ENCODE measurements around the gene ATP9A.

The ATP9A gene

DNA sequence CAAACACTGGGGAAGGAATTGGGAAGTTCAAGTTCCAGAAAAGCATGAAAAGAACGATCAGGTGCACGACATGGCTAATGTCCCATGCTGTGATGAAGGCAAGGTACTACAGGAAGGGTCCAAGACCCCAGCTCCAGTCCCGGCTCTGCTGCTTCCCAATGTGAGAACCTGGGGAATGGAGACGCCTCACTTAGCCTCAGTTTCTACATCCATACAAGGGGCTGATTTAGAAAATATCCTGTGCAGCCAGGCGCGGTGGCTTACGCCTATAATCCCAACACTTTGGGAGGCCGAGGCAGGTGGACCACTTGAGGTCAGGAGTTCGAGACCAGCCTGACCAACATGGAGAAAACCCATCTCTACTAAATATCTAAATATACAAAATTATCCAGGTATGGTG is 144.9 kb downstream of the ATP9A start:
- no peak for DNase-seq

DNA sequence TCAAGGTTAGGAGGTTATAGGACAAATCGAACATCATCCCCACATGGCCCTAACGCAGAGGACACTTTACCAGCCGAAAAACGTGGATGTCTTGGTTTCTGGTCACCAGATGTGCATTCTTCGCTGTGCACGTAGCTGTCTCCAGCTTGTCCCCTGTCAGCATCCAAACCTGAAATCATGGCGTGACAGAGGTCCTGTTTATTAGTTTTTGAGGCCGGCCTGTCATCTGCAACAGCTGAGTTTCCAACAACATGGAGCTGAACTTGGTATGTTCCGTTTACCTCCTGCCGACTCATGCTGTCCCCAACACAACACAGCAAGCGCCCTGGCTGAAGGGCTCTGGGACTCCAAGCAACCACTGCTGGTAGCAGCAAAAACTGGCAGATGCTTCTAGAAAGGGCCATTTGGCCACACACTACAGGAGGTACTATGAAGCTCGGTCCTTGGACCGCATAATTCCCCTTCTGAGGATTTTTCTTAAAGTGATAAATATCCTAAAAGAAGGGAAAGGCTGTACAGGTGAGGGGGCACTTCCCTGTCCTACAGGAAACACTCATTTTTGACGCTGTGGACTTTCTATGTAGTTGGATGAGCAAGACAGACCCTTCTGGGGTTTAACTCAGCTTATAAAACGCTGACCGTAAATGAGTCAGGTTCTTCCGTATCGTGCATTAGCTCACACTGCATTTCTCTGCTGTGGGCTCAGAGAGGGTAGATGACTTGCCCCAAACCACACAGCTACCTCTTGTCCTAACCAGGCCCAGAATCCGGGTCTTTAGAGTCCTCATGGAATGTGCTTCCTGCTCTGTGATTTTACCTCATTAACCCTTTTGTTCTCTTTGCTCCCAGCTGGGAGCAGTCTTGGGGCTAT is 146.0 kb downstream of the ATP9A start:
- DNase-seq = no peak

DNA sequence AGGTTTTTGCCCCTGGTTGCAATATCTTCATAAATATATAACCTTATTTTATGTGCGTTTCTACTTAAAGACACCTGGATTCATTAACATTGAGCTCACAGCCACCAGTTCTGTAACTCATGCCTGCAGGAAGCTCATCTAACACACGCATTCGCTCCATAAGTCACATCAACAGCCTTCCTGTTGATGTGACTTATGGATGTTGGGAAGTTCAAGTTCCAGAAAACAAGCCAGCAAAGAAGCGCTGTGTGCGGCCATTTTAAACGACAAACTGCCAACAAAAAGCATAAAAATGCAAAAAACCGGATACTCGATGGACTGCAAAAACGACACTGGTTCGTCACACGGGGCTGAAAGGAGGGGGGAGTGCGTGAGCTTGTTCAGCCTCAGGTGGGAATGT is 147.8 kb downstream of the ATP9A start:
- DNase-seq = no peak

DNA sequence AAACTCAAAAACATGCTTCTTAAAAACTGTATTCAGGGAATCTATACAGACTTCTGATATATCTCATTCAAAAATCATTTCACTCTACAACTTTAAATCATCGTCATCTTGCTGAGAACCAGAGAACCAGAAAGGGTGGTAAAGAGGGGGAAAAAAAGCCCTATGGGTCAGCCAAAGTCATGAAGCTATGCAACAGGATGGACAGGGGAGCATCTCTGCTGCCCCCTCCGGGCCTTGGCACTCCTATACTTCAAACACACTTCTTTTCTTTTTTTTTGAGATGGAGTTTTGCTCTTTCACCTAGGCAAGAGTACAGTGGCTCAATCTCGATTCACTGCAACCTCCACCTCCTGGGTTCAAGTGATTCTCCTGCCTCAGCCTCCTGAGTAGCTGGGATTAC is 152.1 kb downstream of the ATP9A start:
- DNase-seq = no peak

DNA sequence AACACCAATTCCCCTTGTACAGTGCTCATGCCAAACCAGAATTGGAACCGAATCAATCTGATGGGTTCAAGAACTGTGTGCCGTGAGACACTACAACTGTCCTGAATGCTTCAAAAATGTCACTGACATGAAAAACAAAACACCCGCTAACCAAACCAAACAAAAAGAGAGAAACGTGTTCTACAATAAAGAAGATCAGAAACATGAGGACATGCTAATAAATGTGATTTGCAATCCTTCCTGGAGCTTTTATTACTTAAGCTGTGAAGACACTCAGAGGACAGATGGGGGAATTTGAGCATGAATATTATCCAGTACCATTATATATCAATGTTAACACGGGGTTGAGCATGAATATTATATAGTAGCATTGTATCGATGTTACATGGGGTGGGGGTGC is 153.5 kb downstream of the ATP9A start:
- DNase-seq = no peak

DNA sequence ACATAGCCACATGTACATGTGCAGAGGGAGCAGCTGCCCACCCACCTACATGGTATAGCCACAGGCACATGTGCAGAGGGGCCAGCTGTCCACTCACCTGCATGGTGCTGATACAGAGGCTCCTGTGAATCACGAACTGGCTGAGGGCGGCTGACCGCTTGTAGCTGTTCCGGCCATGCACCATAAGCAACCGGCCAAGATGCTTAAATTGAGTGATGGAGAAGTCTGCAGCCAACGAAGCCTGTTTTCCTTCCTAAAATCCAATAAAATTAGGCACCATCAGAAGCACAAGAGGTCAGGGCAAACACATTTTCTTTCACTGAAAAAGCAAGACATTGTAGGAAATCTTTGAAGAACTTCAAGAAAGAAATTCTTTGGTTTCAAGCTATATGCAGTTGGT is 154.6 kb downstream of the ATP9A start:
- DNase-seq = no peak

DNA sequence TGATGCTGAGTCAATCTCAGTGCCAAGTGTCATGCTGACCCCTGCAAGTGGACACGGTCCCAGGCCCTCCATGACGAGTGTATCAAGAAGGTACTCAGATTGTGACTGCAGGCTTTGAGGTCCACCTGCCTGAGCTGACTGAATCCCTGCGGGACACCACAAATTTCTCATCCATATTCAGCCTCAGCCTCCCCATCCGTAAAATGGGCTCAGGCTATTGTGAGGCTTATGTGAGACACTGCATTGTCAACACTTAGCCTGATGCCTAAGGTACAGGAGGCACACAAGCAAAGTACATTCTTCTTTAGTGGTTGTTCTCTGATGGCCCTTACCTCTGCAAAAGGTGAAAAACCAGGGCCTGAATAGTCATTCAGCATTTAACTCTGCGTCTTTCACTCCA is 155.3 kb downstream of the ATP9A start:
- no peak for DNase-seq

DNA sequence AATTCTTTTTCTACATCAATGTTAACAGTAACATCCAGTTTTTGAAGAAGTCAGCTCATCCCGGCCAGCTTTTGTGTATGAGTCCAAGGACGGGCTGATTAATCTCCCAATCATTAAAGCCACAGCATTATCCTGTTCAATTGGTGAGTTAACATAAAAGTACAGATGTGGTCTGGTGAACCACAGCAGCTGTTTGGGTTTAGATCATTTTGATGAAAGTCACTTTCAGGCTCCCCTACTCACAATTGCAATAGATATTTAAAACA is 156.6 kb downstream of the ATP9A start:
- no peak for DNase-seq

DNA sequence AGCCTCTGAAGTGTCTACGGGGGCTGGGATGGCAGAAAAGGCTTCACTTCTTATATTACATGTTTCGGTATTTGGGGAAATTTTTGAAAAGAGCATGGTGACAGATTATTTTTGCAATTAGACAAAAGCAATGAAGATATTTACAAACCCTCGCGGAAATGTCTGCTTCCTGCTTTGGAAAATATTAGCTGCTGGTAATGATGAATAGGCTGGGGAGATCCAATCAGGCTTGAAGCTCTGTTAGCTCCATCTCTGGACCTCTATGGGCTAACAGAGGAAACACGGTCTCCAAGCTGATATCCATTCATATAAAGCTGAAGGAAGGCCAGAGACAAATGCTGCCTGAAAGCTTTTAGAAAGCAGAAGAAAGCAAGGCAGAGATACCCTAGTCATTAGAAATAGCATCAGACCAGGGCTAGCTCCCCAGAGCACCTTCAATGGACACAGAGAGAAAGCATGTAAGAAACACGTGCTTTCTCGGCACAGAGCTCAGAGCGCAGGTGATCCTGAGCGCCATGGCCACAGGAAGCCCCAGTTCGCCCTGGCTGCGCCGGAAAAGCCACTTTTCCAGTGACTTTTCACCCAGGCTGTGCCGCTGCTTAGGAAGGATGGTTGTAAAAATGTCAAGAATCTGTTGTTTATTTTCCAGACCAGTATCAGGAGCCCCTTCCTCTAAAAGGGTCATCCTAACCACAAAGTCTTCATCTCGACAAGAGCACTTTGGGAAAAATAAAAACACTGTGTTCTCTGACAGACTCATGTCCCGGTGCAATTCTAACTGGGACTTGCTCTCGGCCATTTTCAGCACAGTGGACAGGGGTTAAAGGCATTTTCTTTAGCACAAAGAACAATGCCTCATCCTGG is 157.2 kb downstream of the ATP9A start:
- DNase-seq = no peak

DNA sequence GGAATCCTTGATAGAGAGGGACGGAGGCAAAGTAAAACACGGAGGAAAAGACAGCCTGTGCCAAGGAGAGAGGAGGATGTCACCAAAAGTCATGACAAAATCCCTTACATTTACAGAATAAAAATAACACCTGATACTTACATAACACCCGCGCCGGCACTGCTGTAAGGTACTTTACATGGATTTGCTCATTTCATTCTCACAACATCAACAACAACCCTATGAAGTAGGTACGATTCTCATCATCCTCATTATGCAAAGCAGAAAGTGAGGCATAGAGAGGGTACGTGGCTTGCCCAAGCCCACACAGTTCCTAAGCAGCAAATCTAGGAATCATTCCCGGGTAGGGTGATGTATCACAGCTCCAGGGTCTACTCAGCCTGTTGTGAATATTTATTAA is 158.1 kb downstream of the ATP9A start:
- no peak for DNase-seq

DNA sequence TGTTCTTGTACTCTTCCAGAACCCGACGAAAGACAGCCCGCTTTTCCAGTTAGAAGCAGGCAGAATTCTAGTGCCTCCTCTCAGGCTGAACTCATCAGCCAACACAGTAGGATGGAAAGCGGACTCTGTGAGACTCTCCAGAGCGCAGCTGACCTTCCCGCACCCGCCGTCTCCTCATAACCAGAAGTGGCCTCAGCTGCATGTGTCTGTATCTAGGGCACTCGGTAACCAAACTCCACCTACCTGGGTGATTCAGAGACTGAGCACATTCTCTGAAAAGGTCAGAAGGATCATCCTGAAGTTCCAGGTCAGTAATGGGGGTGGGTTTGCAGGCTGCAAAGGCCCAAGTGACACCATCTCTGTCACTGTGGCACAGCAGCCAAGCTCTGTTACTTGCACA is 158.9 kb downstream of the ATP9A start:
- DNase-seq = no peak

DNA sequence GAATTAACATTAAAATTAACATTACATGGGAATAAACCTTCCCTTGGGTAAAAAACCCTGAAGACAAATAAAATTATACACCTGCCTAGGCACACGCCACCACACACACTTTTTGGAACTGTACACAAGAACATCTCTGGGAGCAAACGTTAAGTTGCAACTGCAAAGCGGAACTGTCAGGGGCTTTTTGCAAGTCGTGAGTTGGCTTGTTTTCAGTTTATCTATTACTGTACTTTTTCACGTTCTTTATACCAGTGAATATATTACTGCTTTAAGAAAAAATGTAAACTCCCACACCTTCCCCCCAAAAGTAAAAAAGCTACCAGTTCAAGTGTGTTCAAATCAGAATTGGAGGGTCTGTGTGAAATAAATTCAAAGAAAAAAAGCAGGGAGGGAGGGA is 160.1 kb downstream of the ATP9A start:
- DNase-seq = no peak

DNA sequence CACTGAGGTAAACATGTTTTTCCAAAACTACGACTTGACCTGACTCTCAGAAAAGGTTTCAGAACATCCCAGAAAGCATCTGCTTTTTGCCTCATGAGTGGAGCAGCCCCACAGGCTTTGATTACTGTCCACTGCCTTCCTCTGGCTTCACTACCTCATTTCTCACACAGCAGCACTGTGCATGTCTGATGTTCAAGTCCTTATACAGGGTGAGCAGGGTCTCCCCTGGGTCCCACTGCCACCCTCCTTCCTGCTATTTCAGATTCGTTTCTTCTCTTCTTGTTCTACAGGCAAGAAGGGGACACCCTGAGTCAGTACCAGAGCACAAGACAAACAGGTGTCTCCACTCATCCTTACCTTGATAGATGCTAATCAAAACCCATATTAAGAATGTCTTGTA is 161.0 kb downstream of the ATP9A start:
- DNase-seq = no peak

DNA sequence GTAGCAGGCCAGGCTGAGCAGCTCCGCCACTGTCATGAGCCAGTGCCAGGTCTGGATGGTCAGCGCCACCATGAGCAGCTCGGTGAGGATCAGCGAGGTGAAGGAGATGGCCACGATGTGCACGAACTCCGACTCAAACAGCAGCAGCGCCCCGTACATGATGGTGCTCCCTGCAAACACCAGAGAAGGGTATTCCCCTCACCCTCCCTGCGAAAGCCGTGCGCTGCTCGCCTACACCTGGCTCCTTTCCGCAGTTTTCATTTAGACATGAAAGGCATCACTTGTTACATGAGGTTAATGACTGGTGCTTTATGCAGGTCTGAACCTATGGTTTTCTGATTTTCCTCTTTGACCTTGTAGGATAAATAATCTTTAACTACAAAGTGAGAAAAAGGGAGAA is 163.3 kb downstream of the ATP9A start:
- DNase-seq = no peak

DNA sequence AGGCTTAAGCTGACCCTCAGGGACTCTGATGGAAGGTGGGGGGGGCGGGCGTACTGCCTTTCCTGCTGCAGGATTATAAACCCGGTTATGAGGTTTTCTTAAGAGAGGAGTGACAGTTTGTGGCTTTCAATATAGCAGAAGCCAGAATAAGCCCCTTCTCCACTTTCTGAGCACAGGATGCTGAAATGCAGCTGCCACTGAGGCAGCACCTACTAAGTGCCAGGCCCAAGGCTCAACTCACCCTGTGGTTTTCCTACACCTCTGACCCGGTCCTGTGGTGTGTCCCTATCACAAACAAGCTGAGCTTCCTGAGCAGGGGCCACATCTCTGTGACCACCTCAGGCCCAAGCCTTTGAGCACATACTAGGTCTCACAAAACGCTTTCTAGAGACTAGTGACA is 166.1 kb downstream of the ATP9A start:
- DNase-seq = no peak

DNA sequence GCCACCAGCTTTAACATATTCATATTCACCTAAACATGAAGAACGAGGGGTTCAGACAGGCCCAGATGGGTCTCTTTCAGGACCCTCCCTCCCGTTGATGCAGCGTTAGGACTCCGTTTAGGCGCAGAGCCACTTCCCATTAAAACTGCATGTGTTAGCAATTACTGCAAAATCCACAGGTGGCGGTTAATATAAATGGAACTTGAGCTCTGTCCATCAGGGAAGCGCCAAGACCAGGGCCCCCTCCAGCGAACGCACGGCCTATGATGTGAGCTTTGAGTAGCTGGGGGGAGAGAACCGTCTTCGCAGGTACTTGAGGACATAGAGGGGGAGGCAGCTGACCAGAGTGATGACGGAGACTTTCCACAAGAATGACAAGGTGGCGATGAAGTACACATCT is 167.2 kb downstream of the ATP9A start:
- DNase-seq = no peak

DNA sequence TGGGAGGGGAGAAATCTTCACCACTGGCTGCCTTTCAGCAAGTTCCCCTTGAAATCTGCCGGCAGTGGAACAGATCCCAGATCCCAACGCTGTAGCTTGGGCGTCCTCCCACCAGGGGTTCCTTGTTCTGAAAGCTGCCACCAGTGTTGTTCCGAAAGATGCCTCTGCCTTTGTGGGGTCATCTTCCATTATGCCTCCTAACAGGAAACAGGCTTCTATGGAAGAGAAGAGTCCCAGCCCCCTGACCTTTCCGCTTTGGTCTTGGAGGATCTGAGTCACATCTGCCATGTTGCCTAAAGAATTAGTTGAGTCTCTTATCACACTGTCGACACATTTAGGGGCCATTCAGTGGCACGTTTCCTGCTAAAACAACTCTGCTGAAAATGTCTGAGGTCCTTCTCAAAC is 168.2 kb downstream of the ATP9A start:
- no peak for DNase-seq

DNA sequence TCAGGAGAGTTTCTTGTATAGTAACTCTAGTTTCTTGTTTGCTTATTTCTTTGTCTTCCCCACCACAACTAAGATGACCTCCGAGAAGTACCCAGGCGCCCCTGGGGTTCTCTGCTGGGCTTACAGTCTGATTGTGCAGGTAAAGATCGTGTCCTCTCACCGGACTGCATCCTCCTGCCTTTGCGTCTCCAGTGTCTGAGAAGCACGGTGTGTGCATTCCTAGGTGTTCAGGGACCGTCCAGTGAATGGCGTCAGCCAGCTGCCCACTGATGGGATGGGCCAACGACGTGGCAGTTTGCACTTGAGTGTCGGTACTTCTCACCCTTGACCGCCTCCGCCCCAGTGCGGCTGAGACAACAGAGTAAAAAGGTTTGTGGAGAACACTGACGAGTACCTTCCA is 169.6 kb downstream of the ATP9A start:
- DNase-seq = no peak

DNA sequence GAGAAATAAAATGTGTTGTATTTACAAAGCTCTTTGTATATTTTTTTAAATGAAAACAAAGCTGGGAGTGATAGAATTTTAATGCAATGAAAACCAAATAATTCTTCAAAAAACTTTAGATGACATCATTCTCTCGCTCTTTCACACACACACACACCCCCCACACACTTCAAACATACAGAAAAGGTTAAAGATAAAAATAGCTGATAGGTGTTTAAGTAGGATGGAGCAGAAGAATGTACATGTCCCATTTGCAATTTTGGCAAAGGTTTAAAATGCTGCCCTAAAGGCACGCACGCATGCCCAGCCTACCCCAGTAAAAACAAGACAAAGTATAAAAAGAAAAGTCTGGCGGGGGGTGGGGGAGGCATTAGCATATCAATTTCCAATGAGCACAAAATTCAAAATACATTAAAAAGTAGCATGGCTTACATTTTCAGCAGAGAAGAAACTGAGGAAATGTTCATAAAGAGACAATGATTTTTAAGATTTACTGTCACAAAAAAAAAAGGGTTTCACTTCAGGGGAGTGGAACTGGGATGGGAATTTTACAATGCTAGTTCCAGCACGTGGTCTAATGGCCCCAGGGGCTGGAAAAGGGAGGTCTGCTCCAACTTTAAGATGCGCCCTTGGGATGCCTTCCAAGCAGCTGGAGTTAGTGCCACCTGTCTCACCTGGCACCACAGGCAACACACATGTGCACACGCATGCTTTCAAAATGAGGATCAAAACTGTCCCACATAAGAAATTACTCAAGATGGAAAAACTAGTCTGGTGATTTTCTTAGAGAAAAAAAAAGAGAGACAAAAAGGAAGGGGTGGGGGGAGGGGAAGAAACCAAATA is 170.6 kb downstream of the ATP9A start:
- DNase-seq = no peak

DNA sequence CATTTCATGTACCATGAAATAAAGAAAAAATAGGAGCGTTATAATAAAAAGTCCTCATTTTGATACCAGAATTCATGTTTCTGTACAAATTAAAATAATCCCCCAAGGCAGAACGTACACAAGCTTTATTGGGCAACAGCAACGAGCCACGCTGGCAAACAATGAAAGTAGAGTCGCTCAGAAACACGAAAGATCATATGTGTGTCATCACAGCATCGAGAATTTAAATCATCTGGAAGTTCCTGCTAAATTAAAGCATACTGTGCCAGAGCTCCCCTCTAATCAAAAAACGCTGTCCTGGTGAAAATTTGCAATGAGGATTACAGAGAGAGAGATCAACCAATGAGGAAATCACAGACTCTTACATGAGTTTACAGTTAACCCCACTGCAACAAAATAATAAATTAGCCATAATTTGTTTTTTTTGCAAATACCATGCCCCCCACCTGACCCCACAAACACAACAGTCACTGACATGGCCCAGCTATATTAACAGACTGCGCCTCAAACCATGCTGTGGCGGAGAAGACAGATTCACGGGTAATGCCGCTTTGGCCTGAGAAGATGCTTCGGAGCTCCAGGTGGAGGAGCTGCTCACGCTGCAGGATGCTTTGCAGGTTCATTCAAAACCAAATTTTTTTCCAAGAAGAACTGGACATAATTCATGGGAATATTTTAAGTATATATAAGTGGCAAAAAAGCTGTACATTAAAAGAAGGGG is 171.4 kb downstream of the ATP9A start:
- no peak for DNase-seq

DNA sequence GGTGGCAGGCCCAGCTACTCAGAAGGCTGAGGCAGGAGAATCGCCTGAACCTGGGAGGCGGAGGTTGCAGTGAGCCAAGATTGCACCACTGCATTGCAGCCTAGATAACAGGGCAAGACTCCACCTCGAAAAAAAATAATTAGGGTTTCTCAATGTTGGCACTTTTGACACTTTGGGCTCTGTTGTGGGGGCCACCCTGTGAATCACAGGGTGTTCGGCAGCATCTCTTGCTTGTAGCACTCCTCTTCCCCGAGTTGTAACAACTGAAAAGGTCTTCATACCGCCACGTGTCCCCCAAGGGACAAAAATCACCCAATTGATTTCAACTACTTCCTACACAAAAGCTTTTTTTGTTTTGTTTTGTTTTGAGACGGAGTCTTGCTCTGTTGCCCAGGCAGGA is 172.4 kb downstream of the ATP9A start:
- no peak for DNase-seq

DNA sequence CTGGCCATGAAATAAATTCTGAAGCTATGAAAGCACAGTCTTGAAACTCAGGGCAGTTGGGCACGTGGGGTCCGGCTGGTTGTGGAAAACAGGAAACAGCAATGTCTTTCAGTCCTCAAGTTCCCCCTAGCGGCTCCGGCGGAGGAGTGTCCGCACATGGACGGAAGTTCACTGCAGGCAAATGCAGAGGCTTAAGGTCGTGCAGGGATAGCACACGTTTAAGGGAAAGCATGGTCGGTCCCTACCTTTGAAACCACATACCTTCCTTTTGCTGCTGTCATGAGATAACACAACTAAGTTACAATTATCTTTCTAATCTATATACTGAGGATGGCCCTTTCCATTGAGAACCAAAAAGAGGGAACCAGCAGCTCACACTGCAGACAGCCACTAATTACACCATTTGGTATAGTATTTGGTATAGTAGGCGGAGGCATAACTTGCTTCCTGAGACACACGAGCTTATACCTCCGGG is 173.1 kb downstream of the ATP9A start:
- DNase-seq = peak; percentile 61
